ENCODE measurements around the gene LRRC8E.
"Not testable (repeated sequence)": the region's sequence is repeated elsewhere in the genome, so short reads cannot be mapped to it uniquely, and the experiment has no call there.

Gene LRRC8E

DNA sequence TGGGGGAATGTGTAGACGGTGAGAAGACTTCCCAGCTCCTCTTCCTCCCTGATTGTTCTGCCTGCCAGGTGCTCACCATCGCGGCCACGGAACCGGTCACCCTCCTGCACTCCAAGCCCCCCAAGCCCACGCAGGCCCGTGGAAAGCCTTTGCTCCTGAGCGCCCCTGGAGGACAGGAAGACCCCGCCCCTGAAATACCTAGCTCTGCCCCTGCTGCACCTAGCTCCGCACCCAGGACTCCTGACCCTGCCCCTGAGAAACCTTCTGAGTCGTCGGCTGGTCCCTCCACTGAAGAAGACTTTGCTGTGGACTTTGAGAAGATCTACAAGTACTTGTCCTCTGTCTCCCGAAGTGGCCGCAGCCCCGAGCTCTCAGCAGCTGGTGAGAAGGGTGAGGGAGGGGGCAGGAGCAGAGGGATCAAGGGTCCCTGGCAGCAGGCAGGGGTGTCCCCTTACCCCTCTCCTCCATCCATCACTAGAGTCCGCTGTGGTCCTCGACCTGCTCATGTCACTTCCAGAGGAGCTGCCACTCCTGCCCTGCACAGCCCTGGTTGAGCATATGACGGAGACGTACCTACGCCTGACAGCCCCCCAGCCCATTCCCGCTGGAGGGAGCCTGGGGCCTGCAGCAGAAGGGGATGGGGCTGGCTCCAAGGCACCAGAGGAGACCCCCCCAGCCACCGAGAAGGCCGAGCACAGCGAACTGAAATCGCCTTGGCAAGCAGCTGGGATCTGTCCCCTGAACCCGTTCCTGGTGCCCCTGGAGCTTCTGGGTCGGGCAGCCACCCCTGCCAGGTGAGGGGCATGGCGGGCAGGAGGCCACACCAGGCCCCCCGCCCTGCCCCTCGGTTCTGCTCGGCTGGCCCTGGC, 33.9 kb downstream of the LRRC8E start:
- no peak for DNase-seq

DNA sequence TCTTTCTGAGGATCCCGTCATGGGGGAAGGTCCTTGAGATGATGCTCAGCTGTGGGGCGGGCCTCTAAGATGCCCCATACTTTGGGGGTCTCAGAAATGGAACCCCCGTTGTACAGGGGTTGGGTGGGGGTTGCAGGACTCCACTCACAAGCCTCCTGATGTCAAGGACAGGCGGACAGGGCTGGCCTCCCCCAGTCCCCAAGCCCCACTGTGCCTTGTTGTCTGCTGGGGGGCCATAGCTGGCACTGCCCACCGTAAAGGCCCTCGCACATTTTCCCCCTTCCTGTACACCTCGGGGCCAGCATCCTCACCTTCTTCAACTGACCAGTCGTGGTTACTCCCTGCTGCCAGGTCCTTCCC, 34.5 kb downstream of the LRRC8E start:
- no peak for DNase-seq

DNA sequence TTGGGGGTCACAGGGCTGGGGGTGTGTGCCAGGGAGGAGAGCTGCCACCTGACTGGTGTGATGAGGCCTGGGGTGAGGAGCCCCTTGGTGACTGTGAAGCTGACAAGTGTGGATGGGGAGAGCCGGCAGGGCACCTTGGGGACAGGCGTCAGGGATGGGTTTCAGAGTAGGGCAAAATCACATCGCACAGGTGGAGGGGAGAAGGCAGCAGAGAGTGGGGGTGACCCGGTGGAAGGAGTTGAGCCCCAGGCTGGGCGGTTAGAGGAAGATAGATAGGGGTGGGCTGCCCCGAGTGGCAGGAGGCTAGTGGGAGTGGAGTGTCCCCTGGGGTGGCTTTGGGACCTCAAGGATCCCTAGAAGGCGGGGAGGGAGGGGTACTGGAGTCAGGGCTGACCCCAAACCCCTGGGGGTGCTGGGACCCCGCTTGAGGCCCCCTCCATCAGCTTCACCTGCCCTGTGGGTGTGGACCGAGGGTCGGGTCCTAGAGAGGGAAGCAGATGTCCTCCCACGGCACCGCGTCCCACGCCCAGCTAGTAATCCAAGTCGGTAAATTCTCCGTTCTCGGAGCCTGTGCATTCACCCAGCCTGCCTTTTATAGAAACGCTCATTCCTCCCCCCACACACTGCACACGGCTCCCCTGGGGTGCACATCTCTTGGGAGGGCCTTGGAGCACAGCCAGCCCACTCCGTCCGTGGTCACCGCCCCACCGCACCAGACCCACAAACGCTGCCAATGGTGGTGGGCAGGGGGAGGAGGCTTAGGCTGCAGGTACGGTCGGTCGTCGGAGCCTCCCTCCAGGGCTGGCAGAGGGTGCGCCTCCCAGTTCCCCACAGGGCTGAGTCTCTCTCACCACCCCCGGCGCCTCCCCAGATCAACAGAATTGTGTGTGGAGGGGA, 35.2 kb downstream of the LRRC8E start:
- no peak for DNase-seq

DNA sequence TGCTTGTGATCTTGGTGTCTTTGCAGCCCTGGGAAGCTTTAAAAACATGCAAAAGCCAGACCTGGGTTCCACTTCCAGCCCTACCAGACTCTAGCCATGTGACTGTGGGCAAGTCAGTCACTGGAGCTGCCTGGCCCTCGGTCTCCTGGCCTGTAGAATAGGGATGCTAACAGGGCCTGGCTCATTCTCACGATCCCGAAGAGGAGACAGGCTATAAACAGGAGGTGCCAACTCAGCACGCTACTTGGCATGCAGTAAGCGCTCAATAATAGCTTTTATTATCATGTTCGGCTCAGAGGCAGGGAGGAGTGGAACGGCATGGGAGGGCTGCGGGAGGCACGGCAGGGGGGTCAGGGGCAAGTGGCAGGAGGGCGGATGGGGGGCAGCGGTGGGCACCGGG, 35.9 kb downstream of the LRRC8E start:
- DNase-seq = no peak

DNA sequence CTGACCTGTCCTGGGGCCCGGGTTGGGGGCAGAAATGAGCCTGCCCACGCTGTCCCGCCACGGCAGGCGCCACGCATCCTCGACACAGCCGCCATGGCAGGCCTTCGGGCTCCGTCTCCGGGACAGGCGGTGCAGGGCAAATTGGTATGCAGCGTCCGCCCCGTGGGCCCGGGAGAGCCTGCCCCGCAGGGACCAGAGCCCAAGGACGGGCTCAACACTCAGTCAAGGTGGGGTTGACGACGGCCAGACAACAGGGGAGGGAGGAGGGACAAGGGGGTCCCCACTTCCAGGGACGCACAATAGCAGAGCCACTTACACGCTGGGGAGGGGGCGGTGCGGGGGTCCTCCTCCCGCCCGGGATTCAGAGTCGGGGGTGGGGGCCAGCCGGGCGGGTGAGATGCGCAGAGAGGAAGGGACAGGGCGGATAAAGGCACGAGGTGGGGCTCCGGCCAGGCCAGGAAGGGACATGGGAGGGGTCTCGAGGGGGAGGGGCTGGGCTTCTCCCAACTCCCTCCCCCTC, 36.4 kb downstream of the LRRC8E start:
- DNase-seq = no peak

DNA sequence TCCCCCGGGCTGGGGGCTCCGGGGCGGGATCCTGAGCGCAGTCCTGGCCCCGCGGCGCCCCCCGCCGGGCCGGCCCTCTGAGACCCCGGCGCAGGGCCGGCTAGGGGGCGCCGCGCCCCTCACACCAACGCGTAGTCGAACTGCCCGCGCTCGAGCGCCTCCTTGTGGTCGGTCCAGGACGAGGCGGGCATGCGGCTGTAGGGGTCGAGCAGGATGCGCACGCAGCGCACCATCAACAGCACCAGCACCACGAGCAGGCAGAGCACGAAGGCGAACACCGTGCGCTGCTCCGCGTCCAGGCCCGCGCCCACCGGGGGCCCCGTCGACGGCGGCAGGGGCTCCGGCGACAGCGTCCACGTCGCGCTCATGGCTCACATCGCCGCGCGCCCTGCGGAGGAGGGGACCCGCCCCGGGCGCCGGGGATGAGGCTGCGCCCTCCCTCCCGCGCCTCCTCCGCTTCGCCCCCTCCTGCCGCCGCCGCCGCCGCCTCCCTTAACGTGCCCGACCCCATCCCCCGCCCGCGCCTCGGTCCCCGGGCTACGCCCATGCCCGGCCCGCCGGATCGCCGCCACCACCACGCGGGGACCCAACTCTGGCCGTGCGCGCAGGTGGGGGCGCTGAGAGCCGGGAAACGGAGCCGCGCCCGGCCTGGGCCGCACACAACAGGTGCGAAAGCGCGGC, 37.0 kb downstream of the LRRC8E start:
- peak; percentile 70 for DNase-seq

DNA sequence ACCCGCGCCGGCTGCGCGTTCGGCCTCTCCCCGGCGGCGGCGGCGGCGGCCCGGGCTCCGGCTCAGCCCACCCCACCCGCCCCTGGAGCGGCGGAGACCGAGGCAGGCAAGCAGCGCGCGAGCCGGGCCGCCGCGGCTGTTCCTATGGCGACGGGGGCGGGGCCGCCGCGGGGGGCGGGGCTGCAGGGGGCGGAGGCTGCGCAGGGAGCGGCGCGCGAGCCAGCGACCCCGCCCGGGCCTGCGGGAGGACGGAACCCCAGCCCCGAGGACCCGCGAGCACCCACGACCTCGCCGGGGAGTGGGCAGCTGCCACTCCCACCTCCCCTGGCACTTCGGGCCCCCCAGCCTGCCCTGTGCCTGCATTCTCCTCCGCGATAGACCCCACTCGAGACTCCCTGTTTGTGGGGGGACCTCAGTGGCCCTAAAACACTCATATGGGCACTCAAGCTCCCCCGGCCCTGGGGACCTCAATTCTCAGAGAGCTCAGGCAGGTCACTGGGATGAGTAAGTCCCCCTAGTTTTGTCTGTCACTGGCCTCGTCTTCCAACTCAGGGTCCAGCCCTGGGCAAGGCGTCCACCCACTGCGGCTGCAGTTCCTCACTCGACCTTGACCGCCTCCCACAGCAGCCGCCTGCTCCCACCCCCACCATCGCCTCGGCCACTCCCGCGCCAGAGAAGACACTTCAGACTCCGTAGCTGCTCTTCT, 37.9 kb downstream of the LRRC8E start, which contains the start of gene CTXN1:
Gene CTXN1, minus strand, starts transcription at position 115 of the 706 bp plus-strand sequence. CDS start 597 bp downstream, outside the sequence.
- DNase-seq = peak; percentile 84

DNA sequence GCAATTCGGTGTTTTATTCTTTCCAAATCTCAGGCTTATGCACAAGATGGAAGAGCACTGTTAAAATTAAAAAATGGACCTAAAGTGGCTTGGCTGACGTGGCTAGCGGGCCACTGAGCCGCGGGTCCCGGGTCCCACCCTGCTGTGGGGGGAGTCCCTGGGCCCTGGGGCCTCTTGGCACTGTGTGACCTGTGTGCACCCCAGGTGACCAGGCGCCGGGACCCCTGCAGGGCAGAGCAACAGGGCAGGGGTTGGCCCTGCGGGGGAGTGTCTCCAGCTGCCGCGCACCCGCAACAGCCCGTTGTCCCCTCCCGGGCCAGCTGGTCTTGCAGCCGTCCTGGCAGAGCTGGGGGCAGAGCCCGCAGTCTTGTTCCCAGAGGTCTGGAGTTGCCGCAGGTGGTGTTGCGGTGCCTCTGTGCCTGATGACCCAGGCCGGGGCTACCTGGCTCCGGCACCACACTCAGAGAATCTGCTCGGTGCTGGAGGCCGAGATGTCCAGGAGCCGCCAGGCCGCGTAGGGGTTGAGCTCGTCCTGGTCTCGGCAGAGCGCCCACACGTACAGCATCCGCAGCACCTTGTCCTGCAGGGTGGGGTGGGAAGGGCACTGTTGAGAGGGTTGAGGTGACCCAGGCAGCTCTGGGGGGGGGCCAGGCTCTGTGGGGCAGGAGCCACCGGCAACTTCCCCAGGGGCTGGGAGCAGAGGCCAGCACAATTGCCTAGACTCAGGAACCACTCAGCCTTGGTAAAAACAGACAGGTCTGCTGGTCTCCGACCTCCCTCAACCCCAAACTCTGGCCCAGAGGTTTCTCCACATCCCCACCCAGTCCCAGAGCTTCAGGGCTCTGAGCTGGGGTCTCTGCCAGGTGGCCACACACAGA, 38.7 kb downstream of the LRRC8E start:
- no peak for DNase-seq

DNA sequence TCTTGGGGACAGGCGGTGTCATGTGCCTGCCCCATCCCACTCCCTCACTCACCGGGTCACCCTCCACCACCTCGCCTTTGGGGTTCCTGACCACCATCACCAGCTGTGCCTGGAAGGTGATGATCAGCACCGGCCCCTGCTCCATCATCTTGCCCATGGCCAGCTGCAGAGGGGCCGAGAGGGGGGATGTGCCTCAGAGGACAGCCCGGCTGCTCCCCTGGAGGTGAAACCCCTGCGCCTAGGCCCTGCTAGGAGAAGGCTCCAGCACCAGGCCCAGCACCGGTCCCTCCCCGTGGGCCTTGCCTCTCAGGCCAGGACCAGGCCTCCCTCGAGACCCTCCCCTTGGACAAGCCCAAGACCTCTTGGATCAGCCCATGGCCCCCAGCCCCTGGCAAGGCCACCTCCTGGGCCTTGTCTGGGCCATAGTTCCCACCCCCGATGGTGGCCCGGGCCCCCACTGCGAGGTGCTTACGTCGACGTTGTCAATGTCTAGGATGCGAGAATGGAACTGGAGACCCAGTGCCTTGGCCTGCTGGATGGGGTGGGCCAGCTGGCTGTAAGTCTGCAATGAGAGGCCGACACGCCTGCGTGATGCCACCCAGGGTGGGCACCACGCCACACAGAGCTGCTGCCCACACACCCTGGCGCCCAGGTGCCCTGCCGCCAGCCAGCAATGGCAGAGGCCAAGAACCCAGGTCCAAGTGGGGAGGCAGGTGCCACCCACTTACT, 39.5 kb downstream of the LRRC8E start:
- DNase-seq = no peak

DNA sequence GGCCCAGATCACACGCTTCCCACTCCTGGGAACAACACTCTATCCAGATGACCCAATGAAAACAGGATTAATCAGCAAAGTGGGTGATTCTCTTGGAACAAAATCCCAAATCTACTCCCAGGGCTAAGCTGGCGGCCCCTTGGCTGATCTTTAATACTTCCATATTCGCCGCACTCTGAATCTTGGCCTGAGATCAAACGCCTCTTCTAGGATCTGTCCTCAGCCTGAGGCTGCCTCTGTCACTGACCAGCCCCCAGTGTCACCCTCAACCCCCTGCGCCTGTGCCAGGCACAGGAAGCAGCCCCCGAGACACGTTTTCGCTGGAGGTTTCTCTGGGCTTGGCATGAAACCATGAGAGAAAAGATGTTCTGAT, 40.0 kb downstream of the LRRC8E start:
- no peak for DNase-seq

DNA sequence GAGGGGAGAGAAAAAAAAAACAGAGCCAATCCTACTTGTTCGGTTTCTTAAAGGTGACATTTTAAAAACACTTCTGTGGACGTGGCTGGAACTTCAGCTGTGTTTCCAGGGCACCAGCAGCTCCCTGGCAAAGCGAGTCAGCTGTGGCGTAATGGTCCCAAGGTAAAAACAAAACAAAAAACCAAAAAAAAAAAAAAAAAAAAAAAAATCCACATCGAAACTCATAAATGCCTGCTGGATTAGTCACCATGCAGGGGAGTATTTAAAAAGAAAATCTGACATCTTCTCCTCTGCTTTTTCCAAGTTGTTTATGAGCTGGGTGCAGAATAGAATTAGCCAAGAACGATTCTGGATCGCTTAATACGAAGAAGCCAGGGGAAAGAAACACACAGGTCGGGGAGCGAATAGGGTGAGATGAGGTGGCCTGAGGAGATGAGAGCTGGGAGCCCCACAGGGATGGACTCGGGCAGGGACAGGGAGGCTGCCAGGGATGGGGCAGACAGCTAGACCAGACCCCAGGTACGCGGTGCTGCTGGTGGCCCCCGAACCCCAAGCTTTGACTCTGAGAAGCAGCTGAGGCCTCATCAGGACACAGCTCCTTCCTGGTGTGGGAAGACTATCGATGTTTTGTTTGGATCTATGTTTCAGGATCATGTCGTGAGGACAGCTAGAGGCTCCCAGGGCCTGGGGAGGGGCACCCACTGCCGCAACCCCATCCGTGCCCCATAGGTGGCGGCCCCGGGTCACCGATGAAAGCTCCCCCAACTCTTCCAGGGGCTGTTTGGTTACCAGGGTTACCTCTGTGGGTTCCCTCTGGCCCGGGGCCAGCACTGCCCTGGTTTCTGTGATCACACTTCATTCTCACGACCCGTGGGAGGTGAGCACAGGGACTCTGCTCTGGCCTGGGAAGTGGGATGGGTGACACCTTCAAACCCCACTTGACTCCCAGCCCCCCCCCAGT, 40.7 kb downstream of the LRRC8E start:
- DNase-seq = no peak

DNA sequence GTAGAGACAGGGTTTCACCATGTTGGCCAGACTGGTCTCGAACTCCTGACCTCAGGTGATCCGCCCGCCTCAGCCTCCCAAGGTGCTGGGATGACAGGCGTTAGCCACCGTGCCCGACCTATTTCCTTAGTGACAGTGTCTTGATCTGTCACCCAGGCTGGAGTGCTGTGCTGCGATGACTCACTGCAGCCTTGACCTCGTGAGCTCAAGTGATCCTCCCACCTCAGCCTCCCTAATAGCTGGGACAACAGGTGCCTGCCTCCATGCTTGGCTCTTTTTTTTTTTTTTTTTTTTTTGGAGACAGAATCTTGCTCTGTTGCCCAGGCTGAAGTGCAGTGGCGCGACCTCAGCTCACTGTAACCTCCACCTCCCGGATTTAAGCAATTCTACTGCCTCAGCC, 41.7 kb downstream of the LRRC8E start:
- not testable (repeated sequence) for DNase-seq

DNA sequence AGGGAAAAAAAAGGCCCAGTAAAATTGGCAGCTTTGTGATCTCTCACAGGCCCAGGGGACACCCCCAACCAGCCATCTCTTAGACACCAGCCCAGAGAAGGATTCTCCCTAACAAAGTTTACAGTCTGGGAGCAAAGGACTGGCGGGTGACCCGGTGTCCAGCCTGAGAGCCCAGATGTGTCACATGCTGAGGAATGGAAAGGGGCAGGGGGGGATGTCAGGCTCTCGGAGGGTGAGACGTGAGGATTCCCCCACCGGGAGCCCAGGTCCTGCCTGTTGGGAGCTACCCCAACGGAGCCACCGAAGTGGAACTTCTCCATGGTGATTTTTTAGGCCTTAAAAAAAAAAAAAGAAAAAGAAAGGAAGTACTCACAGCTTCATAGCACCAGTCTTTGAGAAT, 42.5 kb downstream of the LRRC8E start:
- DNase-seq = no peak

DNA sequence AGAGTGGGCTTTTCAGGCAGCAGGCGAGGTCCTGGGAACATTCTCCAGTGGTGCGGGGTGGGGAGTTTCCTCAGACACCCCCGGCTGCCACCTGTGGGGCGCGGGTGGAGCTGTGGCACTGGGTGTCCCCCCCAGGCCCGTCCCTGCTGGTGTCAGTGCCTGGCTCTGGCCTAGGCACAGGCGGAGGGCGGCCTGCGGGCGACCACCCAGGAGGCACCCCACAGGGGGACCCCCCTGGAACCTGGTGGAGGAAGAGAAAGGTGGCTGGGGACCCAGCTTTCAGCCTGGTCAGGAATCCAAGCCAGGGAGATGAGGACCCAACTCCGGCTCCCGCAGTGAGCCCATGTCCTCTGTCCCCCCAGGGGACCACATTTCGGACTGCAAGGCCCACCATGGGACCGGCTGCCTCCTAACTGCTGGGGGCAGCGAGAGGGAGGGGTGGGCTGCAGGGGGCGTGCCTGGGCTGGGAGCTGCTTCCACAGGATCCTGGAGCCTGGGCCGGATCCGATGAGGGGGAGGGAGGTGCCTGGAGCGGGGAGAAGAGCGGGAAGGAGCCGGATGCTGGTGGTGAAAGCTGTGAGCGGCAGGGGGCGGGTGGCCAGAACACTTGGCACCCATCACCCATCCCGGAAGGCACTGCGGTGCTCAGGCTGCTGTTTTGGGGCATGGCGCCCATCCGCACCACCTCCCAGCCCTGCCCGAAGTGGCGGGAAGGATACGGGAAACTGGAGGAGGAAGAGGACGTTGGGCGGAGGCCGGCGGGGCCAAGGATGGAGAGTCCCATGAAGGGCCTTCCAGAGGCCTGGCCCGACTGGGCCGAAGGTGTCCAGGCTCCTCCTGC, 43.1 kb downstream of the LRRC8E start:
- no peak for DNase-seq

DNA sequence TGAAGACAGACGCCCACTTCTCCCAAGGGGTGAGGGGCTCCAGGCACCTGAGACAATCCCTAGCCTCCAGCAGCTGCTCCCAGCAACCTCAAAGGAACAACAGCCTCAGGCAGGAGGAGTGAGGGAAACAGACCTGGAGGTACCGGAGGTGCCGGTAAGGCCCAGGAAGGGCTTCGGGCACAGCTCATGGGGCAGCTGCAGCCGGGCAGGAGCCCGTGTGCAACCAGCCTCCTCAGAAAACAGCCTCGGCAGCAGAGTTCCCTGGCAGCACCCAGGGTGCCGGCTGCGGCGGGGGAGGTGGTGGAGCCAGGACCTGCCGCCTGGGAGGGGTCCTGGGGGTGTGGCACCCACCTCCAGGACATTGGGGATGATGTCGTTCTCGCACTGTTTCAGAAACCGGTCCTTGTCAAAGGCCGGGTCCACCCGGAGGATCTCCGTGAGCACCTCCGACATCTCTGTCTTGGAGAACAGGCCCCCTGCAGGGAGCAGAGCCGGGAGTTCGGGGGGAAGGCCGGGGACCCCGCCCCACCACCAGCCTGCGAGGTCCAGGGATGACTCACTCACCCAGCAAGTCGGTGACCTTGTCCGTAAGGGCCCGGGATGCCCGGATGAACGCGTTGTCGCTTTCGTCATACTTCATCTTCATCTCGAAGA, 44.1 kb downstream of the LRRC8E start:
- DNase-seq = no peak

DNA sequence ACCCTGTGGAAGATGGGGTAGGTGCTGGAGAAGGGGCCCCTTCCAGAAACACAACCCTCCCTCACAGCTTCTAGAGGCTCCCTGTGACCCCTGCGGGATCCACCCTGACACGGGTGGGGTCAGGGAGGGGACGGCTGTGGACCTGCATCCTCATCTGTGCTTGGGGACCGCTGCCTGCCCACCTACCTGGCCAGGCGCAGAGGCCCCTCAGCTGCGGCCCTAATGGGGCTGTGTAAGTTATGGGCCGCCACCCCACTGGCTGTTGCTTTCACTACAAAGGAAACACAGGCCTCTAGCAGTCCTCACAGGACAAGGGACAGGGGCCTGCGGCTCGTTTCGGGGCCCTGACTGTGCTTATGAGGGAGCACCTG, 44.6 kb downstream of the LRRC8E start:
- DNase-seq = no peak

DNA sequence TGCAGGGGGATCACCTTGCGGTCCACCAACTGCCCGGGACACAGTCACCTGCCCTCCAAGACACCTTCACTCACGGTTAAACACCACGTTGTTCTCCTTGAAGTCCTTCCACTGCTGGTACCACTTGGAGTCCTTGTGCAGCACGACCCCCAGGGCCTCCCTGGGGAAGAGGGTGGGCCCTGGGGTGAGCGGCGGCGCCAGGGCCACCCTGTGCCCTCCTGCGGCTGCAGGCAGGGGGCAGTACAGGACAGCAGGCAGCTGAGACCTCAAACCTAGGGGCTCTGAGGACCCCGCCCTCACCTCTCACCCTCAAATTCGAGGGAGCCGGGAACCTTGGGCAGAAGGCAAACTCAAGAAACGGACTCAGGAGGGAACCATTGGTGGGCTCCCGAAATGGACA, 45.1 kb downstream of the LRRC8E start:
- no peak for DNase-seq
